GM20000 (cell line): Measurements from ENCODE around the gene LETMD1.
A peak's percentile ranks its signal among the peaks of the same experiment; 100 is the strongest.

Source experiments
- DNase-seq: peaks from one replicate; pipeline ENCODE4 v3.0.0; 2012; ENCODE audit warnings: low spot score
- CTCF ChIP-seq: IDR thresholded peaks from 2 replicates; pipeline ENCODE4 v1.5.1; 2012; ENCODE audit warnings: mild to moderate bottlenecking, control low read depth; ENCODE audit errors: extremely low read depth, missing control alignments

The LETMD1 gene

GRCh38 chr12:51047655-51048540 lies at the start of gene LETMD1:
TSS of gene LETMD1 (plus strand) at chr12:51048327. CDS start at chr12:51048357, 30 bp downstream.
- DNase-seq = peak; percentile 90
- TF ChIP-seq CTCF = peak; percentile 95

- no peak for DNase-seq
Measured at GRCh38 chr12:50999093-50999492, 49.0 kb upstream of the LETMD1 start.

DNA sequence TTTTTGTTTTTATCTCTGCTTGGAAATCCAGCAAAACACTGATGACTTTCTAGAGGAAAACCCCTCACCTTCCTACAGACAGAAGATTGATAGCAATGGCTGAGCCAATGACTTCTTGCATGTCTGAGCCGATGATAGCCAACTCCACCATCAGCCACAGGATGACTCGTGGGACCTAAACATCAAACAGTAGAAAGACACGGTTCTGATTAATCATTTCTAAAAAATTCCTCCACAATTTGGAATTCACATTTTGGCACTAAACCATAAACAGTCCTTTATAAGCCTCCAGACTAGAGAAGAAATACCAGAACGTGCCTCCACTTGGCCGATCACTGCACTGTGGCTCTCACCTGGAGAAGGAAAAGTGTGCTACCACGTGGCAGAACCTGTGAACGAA lies 47.9 kb upstream of the LETMD1 start:
- no peak for DNase-seq
- no peak for TF ChIP-seq CTCF

More at GRCh38 chr12:50999093-50999492, 49.0 kb upstream of the LETMD1 start:
- no peak for TF ChIP-seq CTCF

GRCh38 chr12:51001799-51002198 lies 46.3 kb upstream of the LETMD1 start:
- no peak for DNase-seq
- TF ChIP-seq CTCF = no peak

GRCh38 chr12:51004504-51004903 lies 43.6 kb upstream of the LETMD1 start:
- no peak for TF ChIP-seq CTCF
- no peak for DNase-seq

GRCh38 chr12:51005030-51005429 lies 43.1 kb upstream of the LETMD1 start:
- DNase-seq = no peak
- TF ChIP-seq CTCF = no peak

DNA sequence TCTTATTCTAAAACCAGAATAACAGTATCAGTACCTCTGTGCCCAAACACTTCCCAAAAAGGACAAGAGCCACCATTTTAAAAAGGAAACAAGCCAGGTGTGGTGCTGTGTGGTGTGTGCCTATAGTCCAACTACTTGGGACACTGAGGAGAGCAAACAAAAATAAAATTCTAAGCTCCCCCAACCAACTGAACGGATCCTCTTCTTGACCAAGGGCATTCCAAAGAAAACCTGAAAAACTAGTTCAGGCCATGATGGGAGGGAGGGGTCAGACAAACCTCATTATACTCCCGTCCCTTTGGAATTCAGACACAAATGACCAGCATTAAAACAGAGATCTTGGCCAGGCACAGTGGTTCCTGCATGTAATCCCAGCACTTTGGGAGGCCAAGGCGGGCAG lies 42.5 kb upstream of the LETMD1 start:
- no peak for DNase-seq

More for the DNA sequence above, 42.5 kb upstream of the LETMD1 start:
- no peak for TF ChIP-seq CTCF
